ENCODE data around the gene ADM5. TPM values are rescaled to one million over a fixed set of nuclear protein-coding genes. Genes with fewer than 3 reads are reported as not detected.

The ADM5 gene
- total RNA-seq, 4 donors from 2014 or later, result 0.38 to 2.7 (median 0.45) TPM; not detected in 1

DNA sequence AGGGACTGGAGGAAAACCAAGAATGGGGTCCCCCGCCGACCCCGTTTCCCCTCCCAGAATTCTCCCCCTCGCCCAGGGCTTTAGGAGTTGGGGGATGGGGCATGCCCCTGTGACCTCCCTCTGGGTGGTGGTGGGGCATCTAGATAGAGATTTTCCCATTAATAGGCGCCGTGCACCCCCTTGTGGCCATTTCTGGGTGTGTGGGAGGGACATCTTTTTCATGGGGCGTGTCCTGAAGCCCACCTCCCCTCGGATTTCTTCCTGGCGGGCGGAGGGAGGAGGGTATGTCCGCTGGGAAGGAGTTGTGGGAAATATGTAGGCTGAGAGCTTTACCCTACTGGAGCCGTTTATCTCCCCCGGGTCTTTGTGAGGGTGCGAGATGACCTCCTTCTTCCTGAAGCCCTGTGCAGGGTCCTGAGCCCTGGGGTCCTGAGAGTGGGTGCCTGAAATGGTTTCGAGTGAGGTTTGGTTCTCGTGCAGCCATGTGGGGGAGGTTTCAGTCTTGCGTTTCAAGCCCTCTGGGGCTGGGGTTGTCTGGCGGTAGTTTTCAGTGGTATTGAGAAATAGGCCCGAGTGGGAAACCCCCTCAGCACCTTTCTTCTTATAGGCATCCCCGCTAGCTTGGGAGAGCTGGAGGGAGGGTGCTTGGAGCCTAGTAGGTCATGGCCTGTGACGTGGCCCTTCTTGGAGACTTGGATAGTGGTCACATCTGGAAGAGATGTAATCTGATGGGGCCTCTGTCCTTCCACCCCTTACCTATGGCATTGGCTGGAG, 11.3 kb upstream of the ADM5 start:
- Histone ChIP-seq H3K36me3 (peaks cover 15 to 18% of the 10 kb centered on the region in 2 donors), H3K27ac (peak overlapping the region in 2 of 3 donors; percentile 80 to 88), H3K27me3 (no peaks in the 10 kb centered on the region), H3K4me3 (replicated peaks in 1 of 3) (peak overlapping the region; percentile 74 to 96 (median 90)), H3K9me3 (no peaks in the 10 kb centered on the region), H3K4me1 (peaks cover 9 to 31% of the 10 kb centered on the region in 2 donors)
- TF ChIP-seq, protein P1, sequence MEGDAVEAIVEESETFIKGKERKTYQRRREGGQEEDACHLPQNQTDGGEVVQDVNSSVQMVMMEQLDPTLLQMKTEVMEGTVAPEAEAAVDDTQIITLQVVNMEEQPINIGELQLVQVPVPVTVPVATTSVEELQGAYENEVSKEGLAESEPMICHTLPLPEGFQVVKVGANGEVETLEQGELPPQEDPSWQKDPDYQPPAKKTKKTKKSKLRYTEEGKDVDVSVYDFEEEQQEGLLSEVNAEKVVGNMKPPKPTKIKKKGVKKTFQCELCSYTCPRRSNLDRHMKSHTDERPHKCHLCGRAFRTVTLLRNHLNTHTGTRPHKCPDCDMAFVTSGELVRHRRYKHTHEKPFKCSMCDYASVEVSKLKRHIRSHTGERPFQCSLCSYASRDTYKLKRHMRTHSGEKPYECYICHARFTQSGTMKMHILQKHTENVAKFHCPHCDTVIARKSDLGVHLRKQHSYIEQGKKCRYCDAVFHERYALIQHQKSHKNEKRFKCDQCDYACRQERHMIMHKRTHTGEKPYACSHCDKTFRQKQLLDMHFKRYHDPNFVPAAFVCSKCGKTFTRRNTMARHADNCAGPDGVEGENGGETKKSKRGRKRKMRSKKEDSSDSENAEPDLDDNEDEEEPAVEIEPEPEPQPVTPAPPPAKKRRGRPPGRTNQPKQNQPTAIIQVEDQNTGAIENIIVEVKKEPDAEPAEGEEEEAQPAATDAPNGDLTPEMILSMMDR (IDR thresholded peaks at IDR 0.05), result peak in 5 of 6 experiments; percentile 41 to 60 (median 52)
- TF ChIP-seq POLR2A (IDR thresholded peaks at IDR 0.05), result no peak
- 9 to 10% methylated on average over 14 to 17 of the region's 21 CpGs for WGBS, 2 donors
- DNase-seq, result peak; percentile 73 to 74
- intact Hi-C loops (cut with DNase I), result no loop called here

DNA sequence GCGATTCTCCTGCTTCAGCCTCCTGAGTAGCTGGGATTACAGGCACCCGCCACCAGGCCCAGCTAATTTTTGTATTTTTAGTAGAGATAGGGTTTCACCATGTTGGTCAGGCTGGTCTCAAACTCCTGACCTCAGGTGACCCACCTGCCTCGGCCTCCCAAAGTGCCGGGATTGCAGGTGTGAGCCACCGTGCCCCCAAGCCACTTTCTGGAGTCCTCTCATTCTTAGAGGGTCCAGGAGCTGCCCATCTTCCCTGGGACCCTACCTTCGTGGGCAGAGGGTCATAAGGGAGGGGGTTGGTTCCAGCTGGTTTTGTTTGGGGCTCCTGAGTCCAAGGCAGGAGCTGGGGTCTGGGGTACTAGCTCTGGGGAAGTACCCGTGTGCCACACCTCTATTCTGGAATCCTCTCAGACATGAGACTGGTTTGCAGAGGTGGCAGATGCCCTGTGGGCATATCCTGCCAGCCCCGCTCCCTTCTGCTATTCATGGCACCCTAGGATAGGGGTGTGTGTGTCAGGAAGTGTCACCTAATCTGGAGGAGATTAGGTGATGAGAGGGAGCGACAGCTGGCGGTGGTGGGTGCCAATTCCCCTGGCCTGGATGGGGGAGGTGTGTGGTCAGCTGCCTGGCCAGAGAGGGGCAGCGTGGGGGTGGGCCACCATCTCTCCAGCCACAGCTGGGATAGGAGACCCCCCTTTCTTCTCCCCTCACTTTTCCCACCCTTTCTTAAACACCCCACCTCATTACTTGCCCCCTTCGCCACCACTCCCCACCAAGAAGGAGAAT, 10.2 kb upstream of the ADM5 start:
- H3K27ac ChIP-seq, result no peak overlapping the region
- TF ChIP-seq POLR2A (IDR thresholded peaks at IDR 0.05), result no peak
- TF ChIP-seq, protein P1 (IDR thresholded peaks at IDR 0.05), result no peak
- intact Hi-C loops (cut with DNase I), result no loop called here
- H3K4me3 ChIP-seq (replicated peaks in 1 of 3), result no peak overlapping the region
- WGBS, 2 donors, result 78 to 81% methylated on average over 10 to 12 of the region's 12 CpGs
- DNase-seq, result no peak
- H3K27me3 ChIP-seq, result no peaks in the 10 kb centered on the region
- peaks cover 22 to 25% of the 10 kb centered on the region in 2 donors for H3K36me3 ChIP-seq
- no peaks in the 10 kb centered on the region for H3K9me3 ChIP-seq
- peaks cover 9 to 31% of the 10 kb centered on the region in 2 donors for H3K4me1 ChIP-seq

GRCh38 chr19:49679771-49680413, 9.5 kb upstream of the ADM5 start:
- H3K4me3 ChIP-seq (replicated peaks in 1 of 3), result no peak overlapping the region
- 66 to 73% methylated on average over 10 of the region's 10 CpGs for WGBS, 2 donors
- no peaks in the 10 kb centered on the region for H3K9me3 ChIP-seq
- TF ChIP-seq, protein P1 (IDR thresholded peaks at IDR 0.05), result no peak
- TF ChIP-seq POLR2A (IDR thresholded peaks at IDR 0.05), result no peak
- DNase-seq, result no peak
- peaks cover 9 to 31% of the 10 kb centered on the region in 2 donors for H3K4me1 ChIP-seq
- H3K36me3 ChIP-seq, result peaks cover 29 to 32% of the 10 kb centered on the region in 2 donors
- no peaks in the 10 kb centered on the region for H3K27me3 ChIP-seq
- H3K27ac ChIP-seq, result peak overlapping the region in 1 of 3 donors; percentile 46
- intact Hi-C loops (cut with DNase I), result no loop called here

DNA sequence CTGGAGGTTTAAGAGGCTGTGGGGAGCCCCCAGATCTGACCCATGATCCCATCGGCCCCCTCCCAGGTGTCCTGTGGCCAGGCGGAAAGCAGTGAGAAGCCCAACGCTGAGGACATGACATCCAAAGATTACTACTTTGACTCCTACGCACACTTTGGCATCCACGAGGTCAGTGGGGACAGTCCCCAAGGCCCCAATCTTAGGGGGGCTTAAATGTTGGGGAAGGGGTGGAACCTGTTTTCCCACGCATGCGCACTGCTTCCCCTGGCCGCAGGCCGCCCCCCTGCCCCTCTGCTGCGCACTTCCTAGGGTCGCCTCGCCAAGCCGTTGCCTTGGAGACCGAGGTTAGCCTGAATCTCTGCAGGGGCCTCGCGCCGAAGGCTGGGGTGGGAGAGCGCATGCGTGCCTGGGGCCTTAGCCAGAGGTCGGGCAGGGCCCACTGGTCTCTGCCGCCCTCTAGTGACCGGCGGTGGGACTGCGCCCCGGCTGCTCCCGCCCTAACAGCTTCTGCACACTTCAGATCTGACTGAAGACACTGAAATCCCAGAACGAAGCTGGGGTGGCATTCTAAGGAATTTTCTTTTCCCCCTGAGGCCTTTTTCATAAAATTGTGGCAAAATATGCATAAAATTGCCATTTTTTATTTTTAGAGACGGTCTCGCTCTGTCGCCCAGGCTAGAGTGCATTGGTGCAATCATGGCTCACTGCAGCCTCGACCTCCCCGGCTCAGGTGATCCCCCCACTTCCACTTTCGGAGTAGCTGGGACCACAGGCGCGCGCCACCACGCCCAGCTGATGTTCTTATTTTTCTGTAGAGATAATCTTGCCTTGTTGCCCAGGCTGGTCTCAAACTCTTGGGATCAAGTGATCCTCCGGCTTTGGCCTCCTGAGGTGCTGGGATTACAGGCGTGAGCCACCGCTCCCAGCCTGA, 8.7 kb upstream of the ADM5 start:
- H3K4me3 ChIP-seq (replicated peaks in 1 of 3), result no peak overlapping the region
- intact Hi-C loops (cut with DNase I), result no loop called here
- DNase-seq, result peak; percentile 87 to 88
- no peaks in the 10 kb centered on the region for H3K9me3 ChIP-seq
- H3K27ac ChIP-seq, result peak overlapping the region in 2 of 3 donors; percentile 31 to 46
- peaks cover 9 to 28% of the 10 kb centered on the region in 2 donors for H3K4me1 ChIP-seq
- WGBS, 2 donors, result 47 to 49% methylated on average over 26 to 28 of the region's 40 CpGs
- peaks cover 34 to 40% of the 10 kb centered on the region in 2 donors for H3K36me3 ChIP-seq
- no peak for TF ChIP-seq POLR2A (IDR thresholded peaks at IDR 0.05)
- TF ChIP-seq, protein P1 (IDR thresholded peaks at IDR 0.05), result peak; percentile 92 to 100 (median 99)
- H3K27me3 ChIP-seq, result no peaks in the 10 kb centered on the region

Data from thyroid gland (tissue), 4 donors.